DLD1 (cell line): Measurements from ENCODE around the gene PPP2CA.
"Not testable (repeated sequence)": the region's sequence is repeated elsewhere in the genome, so short reads cannot be mapped to it uniquely, and the experiment has no call there.

Source experiments
- in situ Hi-C: cut with HindIII; loops from 2 replicates; pipeline ENCODE4 v1.10.0; 2017; ENCODE audit warnings: low sequenced_read_pairs

PPP2CA gene

DNA sequence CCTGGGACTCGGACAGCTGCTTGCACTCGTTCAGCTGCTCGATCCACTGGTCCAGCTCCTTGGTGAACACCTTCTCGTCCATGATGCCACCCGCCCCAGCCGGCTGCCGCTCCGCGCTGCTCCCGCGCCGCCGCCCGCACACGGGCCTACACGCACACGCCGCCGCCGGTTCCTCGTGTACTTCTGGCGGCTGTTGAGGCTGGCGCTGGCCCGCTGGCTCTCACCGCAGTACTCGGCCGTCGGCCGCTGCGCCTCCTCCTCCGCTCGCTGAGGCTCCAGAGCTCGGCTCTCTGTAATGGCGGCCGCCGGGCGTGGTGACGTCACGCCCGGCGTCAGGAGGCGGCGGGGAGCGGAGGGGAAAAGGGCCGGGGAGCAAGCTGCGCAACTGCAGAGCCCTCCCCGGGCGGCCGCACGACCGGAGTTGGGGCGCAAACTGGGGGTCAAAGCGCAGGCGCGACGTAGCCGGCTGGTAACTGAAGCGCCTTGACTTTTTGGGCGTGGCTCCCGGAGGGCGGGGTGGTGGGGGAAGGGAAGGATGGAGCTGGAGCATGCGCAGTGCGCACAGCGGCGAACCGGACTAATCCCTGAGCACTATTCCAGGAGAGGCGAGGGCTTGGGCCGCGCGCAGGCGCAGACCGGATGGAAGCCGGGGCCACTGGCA lies at the start of gene PPP2CA:
TSS of gene PPP2CA (minus strand) at position 294 of the 661 bp plus-strand sequence. CDS start at position 82, 212 bp downstream.
- in situ Hi-C loops = no loop called here

GRCh38 chr5:134273642-134274395 lies 47.9 kb upstream of the PPP2CA start:
- in situ Hi-C loops = no loop called here

- in situ Hi-C loops = no loop called here
Observed at GRCh38 chr5:134271059-134271458, 45.2 kb upstream of the PPP2CA start.

DNA sequence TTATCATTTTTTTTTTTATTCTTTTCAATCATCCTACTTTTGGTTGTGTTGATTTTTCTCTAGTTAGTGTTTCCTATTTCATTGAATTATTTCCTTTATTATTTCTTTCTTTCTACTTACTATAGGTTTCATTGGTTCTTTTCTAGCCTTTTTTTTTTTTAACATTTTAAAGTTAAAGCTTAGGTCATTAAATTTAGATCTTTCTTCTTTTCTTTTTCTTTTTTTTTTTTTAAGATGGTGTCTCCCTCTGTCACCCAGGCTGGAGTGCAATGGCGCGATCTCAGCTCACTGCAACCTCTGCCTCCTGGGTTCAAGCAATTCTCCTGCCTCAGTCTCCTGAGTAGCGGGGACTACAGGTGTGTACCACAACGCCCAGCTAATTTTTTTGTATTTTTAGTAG lies 43.0 kb upstream of the PPP2CA start:
- in situ Hi-C loops = loop anchor here (5.0 kb wide), 1 partner anchor 97 kb away; no protein-coding TSS in a partner anchor

DNA sequence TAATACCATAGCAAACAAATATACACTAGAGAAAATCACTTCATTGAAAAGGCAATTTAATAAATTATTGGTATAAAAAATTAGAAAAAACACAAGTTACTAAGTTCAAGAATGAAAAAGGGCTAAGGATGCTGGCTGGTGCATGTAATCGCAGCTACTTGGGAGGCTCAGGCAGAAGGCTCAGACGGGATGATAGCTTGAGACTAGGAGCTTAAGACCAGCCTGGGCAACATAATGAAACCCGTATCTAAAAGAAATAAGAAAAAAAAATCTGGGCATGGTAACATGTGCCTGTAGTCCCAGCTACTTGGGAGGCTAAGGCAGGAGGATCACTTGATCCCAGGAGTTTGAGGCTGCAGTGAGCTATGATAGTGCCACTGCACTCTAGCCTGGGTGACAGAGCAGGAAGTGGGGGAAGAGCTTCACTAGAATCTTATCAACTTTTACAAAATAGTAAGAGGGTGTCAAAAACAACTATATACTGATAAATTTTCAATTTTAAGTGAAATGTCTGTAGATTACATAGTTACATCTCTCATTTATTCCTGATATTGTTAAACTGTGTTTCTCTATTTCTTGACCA lies 42.2 kb upstream of the PPP2CA start:
- in situ Hi-C loops = loop anchor here (5.0 kb wide), 1 partner anchor 96 kb away; no protein-coding TSS in a partner anchor

DNA sequence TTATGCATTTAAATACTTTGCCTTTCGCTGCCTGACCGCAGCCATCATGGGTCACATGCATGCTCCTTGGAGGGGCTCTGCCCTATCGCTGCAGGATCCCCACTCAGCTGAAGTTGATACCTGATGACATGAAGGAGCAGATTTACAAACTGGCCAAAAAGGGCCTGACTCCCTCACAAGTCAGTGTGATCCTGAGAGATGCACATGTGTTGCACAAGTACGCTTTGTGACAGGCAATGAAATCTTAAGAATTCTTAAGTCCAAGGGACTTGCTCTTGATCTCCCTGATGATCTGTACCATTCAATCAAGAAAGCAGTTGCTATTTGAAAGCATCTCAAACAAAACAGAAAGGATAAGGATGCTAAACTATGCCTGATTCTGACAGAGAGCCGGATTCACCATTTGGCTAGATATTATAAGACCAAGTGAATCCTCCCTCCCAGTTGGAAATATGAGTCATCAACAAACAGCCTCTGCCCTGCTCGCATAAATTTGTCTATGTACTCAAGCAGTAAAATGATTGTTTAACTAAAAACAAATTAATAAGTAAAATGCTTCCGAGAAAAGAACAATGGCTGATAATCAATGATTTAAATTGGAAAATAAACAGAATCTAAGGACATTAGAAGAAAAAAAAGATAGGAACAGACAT lies 41.6 kb upstream of the PPP2CA start:
- in situ Hi-C loops = loop anchor here (5.0 kb wide), 1 partner anchor 95 kb away; no protein-coding TSS in a partner anchor

DNA sequence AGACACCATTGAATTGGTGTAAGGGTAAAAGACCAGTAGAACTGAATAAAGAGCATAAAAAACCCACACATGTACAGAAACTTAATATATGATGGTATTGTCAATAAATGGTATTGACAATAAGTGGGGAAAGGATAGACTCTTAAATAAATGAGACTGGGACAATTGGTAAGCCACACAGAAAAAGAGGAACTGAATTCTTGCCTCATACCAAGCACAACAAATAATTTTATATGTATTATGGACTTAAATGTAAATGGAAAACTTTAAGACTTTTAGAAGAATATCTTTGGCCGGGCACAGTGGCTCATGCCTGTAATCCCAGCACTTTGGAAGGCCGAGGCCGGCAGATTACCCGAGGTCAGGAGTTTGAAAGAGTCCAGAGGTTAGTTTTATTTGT lies 37.9 kb upstream of the PPP2CA start:
- in situ Hi-C loops = no loop called here

GRCh38 chr5:134262629-134263028 lies 36.8 kb upstream of the PPP2CA start:
- in situ Hi-C loops = not testable (repeated sequence)

DNA sequence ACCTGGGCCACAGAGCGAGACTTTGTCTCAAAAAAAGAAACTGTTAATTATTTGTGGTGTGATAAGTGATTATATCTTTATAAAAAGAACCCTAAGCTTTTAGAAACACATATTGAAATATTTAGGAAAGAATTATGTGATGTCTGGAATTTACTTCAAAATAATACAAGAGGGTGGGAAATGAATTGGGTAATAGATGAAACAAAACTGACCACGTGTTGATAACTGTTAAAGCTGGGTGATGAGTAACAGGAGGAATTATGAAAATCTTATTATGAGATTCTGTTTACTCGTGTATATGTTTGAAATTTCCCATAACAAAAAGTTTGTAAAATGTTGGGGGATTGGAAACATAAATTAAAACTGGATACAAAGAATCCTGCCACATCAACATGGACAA lies 33.0 kb upstream of the PPP2CA start:
- in situ Hi-C loops = no loop called here

DNA sequence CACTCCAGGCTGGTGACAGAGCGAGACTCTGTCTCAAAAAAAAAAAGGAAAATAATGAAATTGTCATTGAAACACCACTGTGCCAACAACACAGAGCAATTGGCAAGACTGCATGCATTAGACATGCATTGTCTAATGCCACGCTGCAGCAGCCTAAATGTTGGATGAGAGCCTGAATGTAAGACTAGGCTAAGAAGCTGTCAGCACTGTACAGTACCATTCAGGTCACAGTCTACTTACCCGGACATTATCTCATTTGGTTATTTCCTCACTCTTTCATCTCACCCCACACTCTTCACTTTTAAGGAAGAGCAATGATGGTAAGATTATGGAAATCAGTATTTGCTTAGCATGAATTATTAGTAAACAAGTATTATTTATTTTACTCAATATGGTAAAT lies 31.3 kb upstream of the PPP2CA start:
- in situ Hi-C loops = no loop called here

DNA sequence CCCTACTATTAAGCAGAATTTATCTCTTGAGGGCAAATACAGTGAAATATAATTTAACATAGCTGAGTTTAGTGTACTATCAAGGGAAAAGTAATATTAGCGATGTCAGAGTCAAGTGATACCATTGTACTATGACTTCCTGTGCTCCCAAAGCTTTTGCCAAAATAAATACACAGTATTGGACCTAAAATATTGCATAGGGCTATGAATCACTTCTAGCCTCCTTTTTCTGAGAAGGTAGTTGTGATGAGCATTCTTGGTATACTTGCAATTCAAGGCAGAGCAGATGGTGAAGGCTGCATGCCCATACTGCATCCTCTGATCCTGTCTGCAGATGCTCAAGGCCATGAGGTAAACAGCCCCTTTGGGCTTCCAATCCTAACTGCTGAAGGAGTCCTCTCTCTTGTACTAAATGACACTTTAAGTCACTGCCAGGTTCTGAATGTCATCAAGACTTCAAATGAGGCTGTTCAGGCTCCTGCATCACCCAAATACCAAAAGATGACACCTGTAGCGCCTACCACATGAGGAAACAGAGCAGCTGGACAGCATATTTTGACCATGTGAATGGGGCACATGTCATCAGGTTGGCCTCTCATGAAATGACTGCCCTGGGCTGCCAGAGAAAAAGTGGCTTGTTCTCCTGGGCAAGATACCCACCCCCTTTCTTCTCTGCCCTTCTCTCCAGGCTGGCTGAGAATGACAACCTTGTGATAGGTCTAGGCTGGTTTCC lies 29.7 kb upstream of the PPP2CA start:
- in situ Hi-C loops = no loop called here

DNA sequence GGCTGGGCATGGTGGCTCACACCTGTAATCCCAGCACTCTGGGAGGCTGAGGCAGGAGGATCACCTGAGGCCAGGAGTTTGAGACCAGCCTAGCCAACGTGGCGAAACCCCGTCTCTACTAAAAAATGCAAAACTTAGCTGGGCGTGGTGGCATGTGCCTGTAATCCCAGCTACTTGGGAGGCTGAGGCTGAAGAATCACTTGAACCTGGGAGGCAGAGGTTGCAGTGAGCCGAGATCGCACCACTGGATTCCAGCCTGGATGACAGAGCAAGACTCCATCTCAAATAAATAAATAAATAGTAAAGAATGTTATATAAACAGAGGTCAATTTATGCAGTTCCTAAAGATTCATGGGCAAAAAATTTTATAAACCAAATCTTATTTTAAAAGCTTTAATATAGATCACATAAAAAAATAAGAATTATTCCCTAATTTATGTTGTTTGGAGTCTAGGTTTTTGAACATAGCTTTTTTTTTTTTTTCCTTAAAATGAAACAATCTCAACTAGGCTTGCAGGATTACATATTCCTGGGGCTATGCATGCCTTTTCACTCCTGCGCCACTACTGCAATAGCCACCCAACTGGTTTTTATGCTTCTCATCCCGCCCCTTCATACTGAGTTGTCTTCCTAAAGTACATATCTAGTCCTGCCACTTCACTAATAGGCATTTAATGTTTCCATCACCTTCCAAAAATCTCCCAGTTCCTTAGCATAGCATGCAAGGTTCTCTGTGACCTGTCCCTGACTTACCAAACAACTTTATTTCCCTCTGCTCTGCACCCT lies 27.7 kb upstream of the PPP2CA start:
- in situ Hi-C loops = not testable (repeated sequence)

DNA sequence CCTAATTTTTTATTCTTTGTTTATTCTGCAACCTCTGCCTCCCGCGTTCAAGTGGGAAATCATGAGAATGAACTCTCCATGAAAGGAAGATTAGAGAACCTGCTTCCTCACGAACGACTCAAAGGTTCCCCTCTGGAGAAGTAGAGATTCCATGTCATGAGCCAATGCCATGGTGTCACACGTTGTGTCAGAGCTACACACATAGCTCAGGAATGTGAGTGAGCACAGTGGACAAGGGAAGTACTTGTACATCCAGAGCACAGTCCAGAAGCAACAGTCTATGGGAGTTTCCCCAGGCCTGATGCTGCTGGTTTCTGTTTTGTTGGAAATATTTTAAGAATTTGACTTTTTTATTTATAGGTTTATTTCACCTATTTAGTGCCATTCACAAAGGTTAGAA lies 26.8 kb upstream of the PPP2CA start:
- in situ Hi-C loops = no loop called here

DNA sequence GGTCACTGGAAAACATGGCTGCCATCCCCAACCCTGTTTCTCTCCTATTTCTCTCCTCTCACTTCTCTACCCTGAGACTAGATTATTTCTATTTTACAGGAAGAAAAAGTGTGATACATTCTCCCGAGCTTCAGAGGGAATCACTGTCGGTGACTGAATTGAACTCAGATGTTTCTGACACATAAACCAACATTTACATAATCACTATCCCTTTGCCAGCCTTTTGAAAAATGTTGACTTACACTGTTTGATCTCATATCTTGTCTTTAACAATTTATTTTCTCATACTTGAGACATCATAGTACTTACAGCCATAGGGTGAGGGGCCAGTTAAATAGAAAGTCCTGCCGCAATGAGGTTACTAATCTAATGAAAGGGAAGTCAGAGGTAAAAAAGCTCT lies 25.1 kb upstream of the PPP2CA start:
- in situ Hi-C loops = no loop called here

DNA sequence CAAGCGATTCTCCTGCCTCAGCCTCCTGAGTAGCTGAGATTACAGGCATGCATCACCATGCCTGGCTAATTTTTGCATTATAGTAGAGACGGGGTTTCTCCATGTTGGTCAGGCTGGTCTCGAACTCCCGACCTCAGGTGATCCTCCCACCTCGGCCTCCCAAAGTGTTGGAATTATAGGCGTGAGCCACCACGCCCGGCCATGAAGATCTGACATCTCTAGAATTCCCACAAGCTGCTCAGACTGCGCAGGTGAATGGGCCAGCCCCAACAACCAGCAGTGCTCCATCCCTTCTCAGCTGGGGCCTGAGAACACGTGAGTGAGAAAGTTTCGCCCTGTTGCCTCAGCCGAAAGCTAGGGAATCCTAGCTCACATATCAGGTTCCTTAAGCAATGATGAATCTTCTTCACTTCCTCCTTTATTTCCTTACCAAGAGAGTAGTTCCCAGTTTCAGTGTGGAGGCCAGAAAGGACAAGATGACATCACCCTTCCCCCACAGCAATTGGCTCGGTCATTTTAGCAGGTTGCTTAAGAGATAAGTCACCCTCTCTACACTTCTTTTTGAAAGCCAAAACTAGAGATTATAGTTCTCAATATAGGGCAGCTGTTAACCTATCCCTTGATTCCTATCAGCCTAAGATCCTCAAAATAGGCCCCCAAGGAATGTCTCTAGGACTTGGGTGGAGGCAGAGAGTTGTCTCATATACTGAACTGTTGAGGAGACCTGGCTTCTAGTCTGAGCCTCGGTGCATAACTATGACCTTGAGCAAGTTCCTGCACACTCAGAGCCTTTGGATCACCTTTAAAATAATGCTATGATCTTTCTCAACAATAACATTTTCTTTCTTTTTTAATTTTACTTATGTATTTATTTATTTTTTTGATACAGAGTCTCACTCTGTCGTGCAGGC lies 23.9 kb upstream of the PPP2CA start:
- in situ Hi-C loops = no loop called here

- in situ Hi-C loops = no loop called here
Observed at GRCh38 chr5:134248256-134248655, 22.4 kb upstream of the PPP2CA start.

- in situ Hi-C loops = no loop called here
Observed at GRCh38 chr5:134247428-134248224, 21.8 kb upstream of the PPP2CA start.

- in situ Hi-C loops = no loop called here
Observed at GRCh38 chr5:134246771-134247427, 21.0 kb upstream of the PPP2CA start.
